ENCODE results near the gene TRPC4AP.

DNA sequence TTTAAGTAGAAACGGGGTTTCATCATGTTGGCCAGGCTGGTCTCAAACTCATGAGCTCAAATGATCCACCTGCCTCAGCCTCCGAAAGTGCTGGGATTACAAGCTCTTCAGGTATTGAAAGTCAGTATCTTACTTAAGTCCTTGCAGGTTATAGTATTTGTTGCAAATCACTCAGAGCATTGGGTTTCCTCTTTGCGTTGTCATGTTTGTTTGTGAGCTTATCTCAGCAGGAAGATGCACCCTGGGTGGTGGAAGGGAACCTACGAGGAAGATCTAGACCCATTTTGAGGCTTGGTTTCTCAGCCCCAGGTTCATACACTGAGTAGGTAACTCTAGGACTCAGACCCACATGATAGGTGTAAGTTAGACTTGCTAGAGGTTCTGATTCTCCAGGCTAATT, 118.4 kb downstream of the TRPC4AP start:
- TF ChIP-seq POLR2AphosphoS5 (IDR thresholded peaks at IDR 0.05; ENCODE audit: low read depth, low read length) (no peak), SIN3A (IDR thresholded peaks at IDR 0.05; ENCODE audit: borderline replicate concordance, insufficient read depth, low read length) (no peak)
- TF ChIP-seq, protein P1, sequence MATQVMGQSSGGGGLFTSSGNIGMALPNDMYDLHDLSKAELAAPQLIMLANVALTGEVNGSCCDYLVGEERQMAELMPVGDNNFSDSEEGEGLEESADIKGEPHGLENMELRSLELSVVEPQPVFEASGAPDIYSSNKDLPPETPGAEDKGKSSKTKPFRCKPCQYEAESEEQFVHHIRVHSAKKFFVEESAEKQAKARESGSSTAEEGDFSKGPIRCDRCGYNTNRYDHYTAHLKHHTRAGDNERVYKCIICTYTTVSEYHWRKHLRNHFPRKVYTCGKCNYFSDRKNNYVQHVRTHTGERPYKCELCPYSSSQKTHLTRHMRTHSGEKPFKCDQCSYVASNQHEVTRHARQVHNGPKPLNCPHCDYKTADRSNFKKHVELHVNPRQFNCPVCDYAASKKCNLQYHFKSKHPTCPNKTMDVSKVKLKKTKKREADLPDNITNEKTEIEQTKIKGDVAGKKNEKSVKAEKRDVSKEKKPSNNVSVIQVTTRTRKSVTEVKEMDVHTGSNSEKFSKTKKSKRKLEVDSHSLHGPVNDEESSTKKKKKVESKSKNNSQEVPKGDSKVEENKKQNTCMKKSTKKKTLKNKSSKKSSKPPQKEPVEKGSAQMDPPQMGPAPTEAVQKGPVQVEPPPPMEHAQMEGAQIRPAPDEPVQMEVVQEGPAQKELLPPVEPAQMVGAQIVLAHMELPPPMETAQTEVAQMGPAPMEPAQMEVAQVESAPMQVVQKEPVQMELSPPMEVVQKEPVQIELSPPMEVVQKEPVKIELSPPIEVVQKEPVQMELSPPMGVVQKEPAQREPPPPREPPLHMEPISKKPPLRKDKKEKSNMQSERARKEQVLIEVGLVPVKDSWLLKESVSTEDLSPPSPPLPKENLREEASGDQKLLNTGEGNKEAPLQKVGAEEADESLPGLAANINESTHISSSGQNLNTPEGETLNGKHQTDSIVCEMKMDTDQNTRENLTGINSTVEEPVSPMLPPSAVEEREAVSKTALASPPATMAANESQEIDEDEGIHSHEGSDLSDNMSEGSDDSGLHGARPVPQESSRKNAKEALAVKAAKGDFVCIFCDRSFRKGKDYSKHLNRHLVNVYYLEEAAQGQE (IDR thresholded peaks at IDR 0.05; ENCODE audit: insufficient read depth in 1 of 2, low read depth in 2 of 2, low read length in 2 of 2) = no peak

Data from PFSK-1 (cell line).